Raji (cell line): ENCODE results near the gene EPHB6.

Source experiments
- POLR2A ChIP-seq: IDR thresholded peaks from 2 replicates; pipeline ENCODE4 v1.6.1; 2011; ENCODE audit warnings: low read depth, low read length, control low read depth; ENCODE audit not compliant: insufficient read depth

EPHB6 gene

DNA sequence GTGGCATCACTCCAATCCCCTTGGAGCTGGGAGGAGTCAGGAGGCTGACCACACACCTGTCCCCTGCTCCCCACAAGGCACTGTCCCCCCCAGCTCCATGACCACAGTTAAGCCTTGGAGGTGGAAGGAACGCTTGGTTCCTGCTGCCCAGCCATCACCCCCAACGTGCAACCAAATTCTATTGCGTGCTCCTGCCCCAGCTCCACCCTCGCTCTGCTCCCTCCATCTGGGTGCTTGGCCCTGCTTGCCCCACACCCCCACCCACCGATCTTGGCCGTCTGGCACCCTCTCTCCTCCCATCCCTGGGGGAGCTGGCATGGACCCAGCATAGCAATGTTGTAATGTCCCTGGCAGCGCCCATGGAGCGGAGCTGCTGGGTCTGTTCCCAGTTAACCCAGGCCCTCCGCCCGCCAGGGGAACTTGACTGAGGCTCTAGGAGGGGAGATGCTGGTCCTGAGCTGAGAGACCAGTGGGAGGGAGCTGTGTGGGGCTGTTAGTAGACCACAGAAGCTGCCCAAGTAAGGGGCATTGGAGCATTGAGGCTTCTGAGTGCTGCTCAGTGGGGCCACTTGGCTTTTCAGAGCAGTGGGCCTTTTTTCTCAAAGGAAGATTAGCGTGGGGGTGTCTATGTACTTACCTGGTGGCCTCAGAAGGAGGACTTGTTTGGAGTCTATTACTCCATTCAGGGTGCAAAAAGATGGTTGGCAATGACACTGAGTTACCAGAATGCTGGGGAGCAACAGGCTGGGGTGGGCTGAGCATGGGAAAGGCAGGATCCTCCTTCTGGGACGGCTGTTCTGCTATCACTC is 1.1 kb downstream of the EPHB6 start:
- no peak for TF ChIP-seq POLR2A

DNA sequence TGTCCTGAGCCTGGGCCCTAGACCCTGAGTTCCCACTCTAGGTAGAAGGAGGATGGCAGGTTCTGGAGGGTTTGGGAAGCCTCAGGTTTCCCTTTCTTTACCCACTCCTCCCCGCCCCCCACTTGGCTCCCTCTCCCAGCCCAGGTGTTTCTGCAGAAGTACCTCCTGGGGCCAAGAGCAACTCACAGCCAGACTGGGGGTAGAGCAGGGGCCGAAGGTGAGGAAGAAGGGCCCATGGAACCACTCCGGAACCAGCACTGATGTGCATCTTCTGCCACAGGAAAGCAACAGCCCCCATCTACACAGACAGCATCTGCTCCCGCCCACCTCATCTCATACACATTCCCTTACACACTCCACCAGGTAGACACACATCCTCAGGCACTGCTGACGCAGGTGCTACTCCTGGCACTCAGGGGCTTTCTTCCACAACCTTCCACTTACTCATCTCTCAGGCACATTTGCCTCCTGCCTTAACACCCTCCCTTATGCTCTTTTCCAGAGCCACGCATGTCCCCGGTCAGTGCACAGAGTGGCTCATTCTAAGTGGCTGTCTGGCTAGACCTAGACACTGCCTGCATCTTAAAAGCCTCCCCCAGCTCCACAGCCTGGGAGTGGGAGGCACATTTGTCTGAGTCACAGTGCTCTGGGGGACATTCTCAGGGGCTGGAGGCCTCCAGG is 1.8 kb downstream of the EPHB6 start:
- TF ChIP-seq POLR2A: no peak

DNA sequence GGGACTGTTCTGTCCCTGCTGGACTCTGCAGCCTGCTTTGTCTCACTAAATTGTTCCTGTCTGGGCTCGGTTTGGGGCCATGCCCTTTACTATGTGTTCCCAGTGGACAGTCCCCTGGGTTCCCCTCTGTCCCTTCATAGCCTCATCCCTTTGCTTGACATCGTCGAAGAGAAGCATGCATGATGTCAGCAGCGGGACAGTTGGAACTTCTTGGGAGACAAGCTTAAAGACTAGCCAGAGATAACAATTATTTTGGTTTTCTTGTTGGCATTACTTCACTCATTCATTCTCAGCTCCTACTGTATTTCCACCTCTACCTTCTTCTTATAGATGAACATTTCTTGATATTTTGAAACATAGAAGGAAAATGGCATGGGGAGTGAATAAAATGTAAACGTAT is 2.7 kb downstream of the EPHB6 start:
- no peak for TF ChIP-seq POLR2A

DNA sequence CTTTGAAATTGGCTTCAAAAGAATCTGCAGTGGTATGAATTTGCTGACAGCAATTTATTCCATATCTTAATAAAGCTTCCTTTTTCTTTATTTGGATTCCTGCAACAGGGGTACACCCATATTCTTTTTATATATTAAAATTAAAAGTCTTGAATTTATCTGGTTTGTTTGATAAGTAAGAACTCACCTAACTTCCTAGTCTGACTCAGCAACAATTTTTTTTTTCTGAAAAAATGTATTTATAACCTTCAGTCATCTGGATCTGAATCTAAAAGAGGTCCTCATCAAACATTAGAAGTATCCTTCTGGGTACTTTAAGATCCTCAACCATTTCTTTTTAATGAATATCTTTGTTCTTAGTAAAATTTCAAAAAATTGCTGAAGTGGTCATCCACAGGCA is 4.5 kb downstream of the EPHB6 start:
- TF ChIP-seq POLR2A: no peak

DNA sequence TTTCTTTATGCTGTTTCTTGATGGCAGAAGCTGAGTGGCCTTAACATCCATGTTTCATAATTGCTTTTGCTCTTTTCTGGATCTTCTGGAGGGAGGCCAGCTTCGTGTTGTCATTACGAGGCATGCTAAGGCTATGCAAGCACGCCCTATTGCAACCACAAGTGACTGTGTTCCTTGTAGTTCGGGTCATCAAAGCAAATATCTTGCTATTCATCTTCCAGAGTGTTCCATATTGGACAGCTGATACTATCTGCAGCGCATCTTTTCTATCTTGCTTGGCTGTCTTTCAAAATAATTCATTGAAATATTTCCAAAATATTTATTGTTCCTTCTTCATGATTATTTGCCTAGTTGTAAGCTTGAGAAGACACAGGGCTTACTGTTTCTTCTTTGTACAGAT is 5.0 kb downstream of the EPHB6 start:
- no peak for TF ChIP-seq POLR2A

DNA sequence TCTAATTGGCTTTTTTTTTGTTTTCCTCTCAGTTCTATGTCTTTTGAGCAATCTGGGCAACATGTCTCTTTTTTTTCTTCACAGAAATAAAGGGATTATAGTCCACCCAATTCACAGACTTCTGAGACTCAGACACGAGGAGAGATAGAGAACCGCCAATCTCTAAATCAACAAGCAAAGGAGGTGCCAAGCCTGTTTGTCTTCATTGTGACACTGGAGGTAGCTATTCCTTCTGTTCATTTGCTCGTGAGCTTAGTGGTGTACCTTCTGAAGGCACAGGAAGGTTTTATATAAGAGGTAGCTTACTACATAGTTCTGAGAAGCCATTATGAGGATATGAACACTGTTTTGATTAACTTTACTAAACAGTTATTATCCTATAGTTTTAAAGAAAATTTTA is 6.1 kb downstream of the EPHB6 start:
- TF ChIP-seq POLR2A: no peak

DNA sequence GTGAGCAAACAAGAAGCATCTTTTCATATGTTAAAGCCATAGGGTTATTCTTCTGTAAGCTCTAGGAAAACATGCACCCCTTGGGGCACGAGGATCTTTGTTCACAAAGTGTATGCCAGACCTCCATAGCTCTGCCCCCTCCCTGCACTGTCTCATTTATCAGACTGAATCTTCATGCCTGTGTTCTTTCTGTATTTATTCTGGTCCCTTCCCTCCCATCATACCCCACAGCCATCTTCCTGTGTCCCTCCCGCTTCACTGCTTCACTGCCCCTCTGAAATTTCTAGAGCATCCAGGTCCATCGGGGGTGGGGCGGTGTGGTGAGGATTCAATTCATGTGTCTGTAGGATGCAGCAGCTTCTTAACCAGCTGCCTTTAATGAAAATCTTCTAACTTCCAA is 7.5 kb downstream of the EPHB6 start:
- no peak for TF ChIP-seq POLR2A

DNA sequence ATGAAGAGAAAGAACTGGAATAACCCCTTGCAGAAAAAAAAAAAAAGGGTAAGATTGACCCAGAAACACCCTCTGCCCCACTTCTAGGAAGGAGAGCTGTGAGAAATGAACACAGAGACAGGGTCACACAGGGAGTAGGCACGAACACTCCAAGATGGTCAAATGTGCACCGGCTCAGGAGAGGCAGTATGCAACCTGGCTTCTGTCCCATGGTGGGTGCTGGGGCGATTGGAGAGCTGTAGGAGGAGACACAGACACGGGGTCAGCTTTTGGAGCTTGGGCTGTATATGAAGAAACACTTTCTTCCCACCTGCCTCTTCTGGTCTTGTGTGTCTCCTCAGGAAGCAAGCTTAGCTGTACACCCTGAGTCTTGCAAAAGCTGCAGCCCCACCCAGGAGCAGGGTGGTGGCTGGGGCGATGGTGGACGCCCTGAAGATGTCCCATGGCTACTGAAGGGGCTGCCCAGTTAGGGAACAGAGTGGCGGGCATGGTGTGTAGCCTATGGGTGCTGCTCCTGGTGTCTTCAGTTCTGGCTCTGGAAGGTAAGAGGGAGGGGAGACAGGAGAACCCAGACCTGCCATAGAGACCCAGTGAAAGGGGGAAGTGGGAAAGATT is 8.0 kb downstream of the EPHB6 start:
- TF ChIP-seq POLR2A: no peak

DNA sequence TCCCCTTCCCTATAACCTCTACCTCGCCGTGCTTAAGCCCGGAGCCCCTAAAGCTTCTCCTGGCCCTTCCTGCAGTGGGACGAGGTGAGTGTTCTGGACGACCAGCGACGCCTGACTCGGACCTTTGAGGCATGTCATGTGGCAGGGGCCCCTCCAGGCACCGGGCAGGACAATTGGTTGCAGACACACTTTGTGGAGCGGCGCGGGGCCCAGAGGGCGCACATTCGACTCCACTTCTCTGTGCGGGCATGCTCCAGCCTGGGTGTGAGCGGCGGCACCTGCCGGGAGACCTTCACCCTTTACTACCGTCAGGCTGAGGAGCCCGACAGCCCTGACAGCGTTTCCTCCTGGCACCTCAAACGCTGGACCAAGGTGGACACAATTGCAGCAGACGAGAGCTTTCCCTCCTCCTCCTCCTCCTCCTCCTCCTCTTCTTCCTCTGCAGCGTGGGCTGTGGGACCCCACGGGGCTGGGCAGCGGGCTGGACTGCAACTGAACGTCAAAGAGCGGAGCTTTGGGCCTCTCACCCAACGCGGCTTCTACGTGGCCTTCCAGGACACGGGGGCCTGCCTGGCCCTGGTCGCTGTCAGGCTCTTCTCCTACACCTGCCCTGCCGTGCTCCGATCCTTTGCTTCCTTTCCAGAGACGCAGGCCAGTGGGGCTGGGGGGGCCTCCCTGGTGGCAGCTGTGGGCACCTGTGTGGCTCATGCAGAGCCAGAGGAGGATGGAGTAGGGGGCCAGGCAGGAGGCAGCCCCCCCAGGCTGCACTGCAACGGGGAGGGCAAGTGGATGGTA is 9.2 kb downstream of the EPHB6 start:
- no peak for TF ChIP-seq POLR2A

DNA sequence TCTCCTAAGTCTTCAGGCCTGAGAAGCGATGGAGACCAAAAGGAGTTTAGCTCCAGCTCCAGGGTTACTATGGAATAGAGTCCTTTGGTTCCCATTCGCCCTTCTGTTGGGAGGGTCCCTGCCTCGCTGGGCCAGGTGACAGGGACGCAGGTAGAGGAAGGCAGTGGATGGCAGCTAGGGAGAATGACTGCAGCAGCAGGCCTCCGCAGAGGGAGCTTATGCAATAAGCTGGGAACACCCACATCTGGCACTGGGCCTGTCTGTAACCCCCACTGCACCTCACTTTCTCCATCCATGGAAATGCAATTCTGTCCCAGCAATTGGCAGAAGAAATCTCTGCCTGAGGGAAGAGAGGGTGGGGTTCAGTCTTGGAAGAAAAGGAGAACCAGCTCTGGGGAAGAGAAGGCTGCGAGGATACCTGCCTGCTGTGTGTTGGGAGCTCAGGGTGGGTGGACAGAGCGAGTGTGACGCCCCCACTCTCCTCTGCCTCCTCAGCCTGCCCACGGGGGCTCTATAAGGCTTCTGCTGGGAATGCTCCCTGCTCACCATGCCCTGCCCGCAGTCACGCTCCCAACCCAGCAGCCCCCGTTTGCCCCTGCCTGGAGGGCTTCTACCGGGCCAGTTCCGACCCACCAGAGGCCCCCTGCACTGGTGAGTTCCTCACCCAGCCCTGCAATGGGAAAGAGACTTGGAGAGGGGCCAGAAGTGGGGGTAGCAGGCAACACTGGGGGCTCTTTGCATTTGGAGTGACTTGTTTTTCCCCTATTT is 10.3 kb downstream of the EPHB6 start:
- TF ChIP-seq POLR2A: no peak

DNA sequence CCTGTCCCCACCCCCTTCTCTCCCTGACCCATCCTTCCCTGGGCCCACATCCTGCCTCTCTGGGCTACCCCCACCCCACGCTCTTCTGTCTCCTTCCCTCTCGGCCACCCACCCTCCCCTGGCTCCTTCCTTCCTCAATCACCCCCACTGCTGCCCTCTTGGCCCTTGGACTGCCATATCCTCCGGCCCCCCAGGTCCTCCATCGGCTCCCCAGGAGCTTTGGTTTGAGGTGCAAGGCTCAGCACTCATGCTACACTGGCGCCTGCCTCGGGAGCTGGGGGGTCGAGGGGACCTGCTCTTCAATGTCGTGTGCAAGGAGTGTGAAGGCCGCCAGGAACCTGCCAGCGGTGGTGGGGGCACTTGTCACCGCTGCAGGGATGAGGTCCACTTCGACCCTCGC is 10.9 kb downstream of the EPHB6 start:
- TF ChIP-seq POLR2A: no peak

DNA sequence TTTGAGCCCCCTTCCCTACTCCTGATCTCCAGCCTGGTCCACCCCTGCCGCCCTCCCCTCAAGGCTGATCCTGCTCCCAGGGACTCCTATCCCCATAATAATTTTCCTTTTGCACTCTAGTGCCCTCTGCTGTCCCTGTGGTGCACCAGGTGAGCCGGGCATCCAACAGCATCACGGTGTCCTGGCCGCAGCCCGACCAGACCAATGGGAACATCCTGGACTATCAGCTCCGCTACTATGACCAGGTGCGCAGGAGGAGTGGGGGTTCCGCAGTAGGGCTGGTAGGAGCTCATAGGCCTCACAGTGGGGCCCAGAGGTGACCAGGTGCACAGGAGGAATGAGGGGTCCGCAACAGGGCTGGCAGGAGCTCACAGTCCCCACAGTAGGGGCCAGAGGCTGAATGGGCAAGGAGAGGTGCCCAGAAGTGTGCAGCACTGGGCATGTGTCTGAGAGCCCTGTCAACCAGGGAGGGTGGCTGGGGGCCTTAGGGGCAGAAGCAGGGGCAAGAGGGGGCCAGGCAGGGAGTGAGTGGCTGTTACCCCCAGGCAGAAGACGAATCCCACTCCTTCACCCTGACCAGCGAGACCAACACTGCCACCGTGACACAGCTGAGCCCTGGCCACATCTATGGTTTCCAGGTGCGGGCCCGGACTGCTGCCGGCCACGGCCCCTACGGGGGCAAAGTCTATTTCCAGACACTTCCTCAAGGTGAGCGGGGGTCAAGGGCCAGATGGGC is 11.7 kb downstream of the EPHB6 start:
- no peak for TF ChIP-seq POLR2A

DNA sequence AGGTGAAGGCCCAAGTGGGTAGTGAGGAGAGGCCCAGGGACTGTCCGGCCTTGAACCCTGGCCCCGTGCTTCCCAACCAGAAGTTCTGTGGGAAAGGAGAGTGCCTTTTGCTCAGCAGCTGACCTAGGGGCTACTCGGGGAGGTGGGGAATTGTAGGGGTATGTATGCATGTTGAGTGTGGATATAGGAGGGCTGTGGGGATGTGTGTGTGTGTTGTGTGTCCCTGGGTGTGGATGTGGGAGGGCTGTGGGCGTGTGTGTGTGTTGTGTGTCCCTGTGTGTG is 12.2 kb downstream of the EPHB6 start:
- no peak for TF ChIP-seq POLR2A
